ENCODE data around the gene BTG2. TPM values are rescaled to one million over a fixed set of nuclear protein-coding genes. Genes with fewer than 3 reads are reported as not detected.

Gene BTG2
- total RNA-seq, 1 experiment from 2014 or later = 24.2 TPM

DNA sequence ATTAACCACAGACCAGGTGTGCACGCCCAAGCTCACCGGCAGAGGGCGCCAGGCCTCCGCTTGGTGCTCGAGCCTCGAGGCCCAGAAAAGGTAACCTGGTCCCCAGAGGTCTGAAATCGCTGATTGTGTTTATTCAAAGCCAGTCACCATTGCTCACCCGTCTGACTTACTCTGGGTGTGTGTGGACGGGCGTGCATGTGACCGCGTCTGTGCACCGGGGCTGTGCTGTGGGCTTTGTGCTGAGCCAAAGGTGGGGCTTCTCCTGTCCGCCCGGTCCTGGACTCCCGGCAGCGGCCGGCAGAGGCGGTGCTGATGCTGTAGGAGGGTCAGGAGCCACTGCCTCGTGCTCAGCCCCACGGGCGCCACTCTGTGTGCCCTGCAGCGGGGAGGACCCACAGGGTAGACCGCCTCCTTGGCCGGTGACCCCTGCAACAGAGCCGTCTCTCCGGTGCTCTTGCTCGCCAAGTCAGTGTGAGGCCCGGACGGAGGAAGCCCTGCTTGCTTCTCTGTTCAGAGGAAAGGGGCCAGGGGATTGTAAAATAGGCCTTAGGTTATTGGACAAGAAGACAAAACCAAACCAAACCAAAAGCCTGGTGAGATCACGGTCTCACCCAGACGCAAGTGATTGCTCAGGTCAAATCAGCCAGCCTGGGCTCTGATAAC lies 32.0 kb upstream of the BTG2 start (continued):
- TF ChIP-seq, protein P1, sequence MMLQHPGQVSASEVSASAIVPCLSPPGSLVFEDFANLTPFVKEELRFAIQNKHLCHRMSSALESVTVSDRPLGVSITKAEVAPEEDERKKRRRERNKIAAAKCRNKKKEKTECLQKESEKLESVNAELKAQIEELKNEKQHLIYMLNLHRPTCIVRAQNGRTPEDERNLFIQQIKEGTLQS (IDR thresholded peaks at IDR 0.05) = no peak
- TF ChIP-seq JUND (IDR thresholded peaks at IDR 0.05) = no peak
- peak; percentile 100 for TF ChIP-seq RAD21 (IDR thresholded peaks at IDR 0.05; ENCODE audit: low read depth)

GRCh38 chr1:203273869-203274602 lies 31.3 kb upstream of the BTG2 start:
- no peaks in the 10 kb centered on the region for H4K20me1 ChIP-seq (ENCODE audit: insufficient read depth)
- H2AFZ ChIP-seq (ENCODE audit: low read depth, low read length, poor library complexity, severe bottlenecking) = no peak overlapping the region
- H3K4me2 ChIP-seq (ENCODE audit: low read length) = peak overlapping the region; percentile 77
- ATAC-seq = no peak
- no peaks in the 10 kb centered on the region for H3K9me2 ChIP-seq (ENCODE audit: insufficient read depth)
- H3K9me3 ChIP-seq (ENCODE audit: control insufficient read depth in 1 of 2, insufficient read depth in 1 of 2, low read depth in 1 of 2, low read length in 2 of 2) = no peaks in the 10 kb centered on the region
- no TSS peak for BruUV-seq (replicated peaks)
- H3K27me3 ChIP-seq (ENCODE audit: insufficient read depth, low read length) = no peaks in the 10 kb centered on the region
- no peaks in the 10 kb centered on the region for H3K36me3 ChIP-seq (ENCODE audit: control insufficient read depth in 1 of 2, insufficient read depth in 2 of 2, low read length in 2 of 2)
- H3K9ac ChIP-seq (ENCODE audit: low read length) = no peak overlapping the region
- POLR2A ChIA-PET = no interaction called here
- H3K4me3 ChIP-seq (replicated peaks in 1 of 2; ENCODE audit: low read depth in 1 of 2, low read length in 2 of 2) = no peak overlapping the region
- no peak overlapping the region for H3K27ac ChIP-seq (ENCODE audit: low read depth, low read length)
- no peak for DNase-seq (ENCODE audit: low read depth, low spot score)
- peaks cover 0 to 23% of the 10 kb centered on the region in 2 experiments; a peak in 2 of 4 replicates for H3K4me1 ChIP-seq (ENCODE audit: control insufficient read depth in 1 of 2, insufficient read depth in 2 of 2, low read length in 2 of 2)
- RAD21 ChIA-PET (ENCODE audit: low non-redundant PET in 1 of 2, low total read pairs in 2 of 2, uncharacterized antibody in 2 of 2, unreplicated experiment in 2 of 2) = no interaction called here
- intact Hi-C loops (cut with micrococcal nuclease) = loop anchor here (1.0 to 2.0 kb wide), 3 partner anchors 64 to 429 kb away; no protein-coding TSS in a partner anchor
- TF ChIP-seq CTCF (IDR thresholded peaks at IDR 0.05 in 2 of 3, conservative IDR thresholded peaks at IDR 0.05 in 1 of 3; ENCODE audit: borderline replicate concordance in 1 of 3, insufficient read depth in 1 of 3, low read depth in 2 of 3, low read length in 2 of 3) (no peak), CBX3 (IDR thresholded peaks at IDR 0.05; ENCODE audit: low read depth) (no peak), SIN3A (IDR thresholded peaks at IDR 0.05; ENCODE audit: low read depth) (no peak), SRF (IDR thresholded peaks at IDR 0.05; ENCODE audit: low read depth) (no peak), EGR1 (IDR thresholded peaks at IDR 0.05; ENCODE audit: low read depth) (no peak), ZNF274 (IDR thresholded peaks at IDR 0.05; ENCODE audit: low read depth, low read length) (no peak), EZH2phosphoT487 (IDR thresholded peaks at IDR 0.05; ENCODE audit: borderline replicate concordance) (no peak), ZFX (IDR thresholded peaks at IDR 0.05) (no peak), EZH2 (IDR thresholded peaks at IDR 0.05) (no peak)
- TF ChIP-seq, protein P2, sequence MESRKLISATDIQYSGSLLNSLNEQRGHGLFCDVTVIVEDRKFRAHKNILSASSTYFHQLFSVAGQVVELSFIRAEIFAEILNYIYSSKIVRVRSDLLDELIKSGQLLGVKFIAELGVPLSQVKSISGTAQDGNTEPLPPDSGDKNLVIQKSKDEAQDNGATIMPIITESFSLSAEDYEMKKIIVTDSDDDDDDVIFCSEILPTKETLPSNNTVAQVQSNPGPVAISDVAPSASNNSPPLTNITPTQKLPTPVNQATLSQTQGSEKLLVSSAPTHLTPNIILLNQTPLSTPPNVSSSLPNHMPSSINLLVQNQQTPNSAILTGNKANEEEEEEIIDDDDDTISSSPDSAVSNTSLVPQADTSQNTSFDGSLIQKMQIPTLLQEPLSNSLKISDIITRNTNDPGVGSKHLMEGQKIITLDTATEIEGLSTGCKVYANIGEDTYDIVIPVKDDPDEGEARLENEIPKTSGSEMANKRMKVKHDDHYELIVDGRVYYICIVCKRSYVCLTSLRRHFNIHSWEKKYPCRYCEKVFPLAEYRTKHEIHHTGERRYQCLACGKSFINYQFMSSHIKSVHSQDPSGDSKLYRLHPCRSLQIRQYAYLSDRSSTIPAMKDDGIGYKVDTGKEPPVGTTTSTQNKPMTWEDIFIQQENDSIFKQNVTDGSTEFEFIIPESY (IDR thresholded peaks at IDR 0.05; ENCODE audit: extremely low read depth, insufficient replicate concordance, low read length) = no peak
- H3K79me2 ChIP-seq (ENCODE audit: insufficient read depth, low read length) = no peaks in the 10 kb centered on the region
- CTCF ChIA-PET = interaction anchor here (1.3 to 3.3 kb wide), 6 partner anchors 53 to 234 kb away, joined by 3 to 28 read pairs (median 8); no protein-coding TSS in a partner anchor
